SH-SY5Y (cell line): ENCODE data around the gene NKIRAS2.

Experiments used
- GATA2 ChIP-seq: IDR thresholded peaks from 2 replicates; pipeline ENCODE4 v1.6.1; 2011; ENCODE audit warnings: mild to moderate bottlenecking, low read depth, low read length
- GATA3 ChIP-seq: IDR thresholded peaks from 2 replicates; pipeline ENCODE4 v1.6.1; 2011; ENCODE audit warnings: low read depth, mild to moderate bottlenecking, low read length, moderate library complexity

DNA sequence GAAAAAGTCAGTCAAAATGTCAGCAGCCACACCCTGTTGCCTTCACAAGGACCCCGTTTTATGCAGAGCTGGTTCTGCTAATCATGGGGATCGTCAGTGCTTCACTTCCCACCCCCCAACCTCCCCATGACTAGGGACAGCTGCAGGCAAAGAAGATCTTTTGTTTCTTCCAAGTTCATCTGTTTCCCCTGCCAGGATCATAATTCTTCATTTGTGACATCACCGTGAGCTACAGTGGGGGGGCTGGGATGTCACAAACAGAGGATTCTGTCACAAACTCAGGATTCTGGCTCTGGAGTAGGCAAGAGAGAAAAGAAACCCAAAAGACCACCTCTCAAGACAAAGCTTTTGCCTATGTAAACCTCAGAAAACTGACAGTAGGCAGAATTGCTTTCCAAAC, 27.3 kb upstream of the NKIRAS2 start:
- TF ChIP-seq GATA3 (no peak), GATA2 (no peak)
